SK-N-DZ (cell line): ENCODE measurements around the gene NDRG2.
"Not testable (repeated sequence)": the region's sequence is repeated elsewhere in the genome, so short reads cannot be mapped to it uniquely, and the experiment has no call there.

ENCODE experiments used
- DNase-seq: peaks from one replicate; pipeline ENCODE4 v3.0.0-alpha.2; 2015; ENCODE audit warnings: low spot score

Gene NDRG2

GRCh38 chr14:21056520-21057163 lies 31.8 kb upstream of the NDRG2 start:
- DNase-seq = no peak

DNA sequence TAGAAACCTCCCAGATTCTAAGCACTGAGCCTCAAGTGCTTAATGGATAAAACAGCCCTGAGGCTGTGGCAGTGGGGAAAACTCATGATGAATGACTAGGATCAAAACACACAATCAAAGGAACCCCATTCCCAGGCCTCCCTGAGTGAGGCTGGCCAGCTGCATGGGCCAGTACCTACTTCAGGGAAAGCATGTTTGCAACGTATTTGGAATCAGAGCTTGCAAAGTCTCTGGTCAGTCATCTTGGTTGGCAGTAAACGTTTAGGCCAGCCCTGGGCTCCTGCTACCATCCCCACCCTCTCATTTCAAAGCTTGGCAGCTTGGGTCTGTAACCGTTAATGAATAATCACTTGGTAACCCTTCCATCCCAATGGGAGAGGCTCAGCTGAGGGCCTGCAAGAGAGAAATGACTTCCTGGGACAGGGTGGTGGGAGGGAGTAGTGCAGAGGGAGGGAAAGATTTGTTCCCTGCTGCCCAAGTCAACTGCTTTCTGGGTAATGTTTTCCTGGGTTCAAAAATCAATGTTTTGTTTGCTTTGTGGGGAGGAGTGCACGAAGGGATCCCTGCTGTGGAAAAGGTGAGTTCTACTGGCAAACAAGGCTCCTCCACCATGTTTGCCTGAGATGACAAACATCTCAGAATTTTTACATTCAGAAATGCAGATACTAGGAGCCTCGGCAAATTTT lies 30.7 kb upstream of the NDRG2 start:
- no peak for DNase-seq

GRCh38 chr14:21054768-21055145 lies 29.9 kb upstream of the NDRG2 start:
- no peak for DNase-seq

DNA sequence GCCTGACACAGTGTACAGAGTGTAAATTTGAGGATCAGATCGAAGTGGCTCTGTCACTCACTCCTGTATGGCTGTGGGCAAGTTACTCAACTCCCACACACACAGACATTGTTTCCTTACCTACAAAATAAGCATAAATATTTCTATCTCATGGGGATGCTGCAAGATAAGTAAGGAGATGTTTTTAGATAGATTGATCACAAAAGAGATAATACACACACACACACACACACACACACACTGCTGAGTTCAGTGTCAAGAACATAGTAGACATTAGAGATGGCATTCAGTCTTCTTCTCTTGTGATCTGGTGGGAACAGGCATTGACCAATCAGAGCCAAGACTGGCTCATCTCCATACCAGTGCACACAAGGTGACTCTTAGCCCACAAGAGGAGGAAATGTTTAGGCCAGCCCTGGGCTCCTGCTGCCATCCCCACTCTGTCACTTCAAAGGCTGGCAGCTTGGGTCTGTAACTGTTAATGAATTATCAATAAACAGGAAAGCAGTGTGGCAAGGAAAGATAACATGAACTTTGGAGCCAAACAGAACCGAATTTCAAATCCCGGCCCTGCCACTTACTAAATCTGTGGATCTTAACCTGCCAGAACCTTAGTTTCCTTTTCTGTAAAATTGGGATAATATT lies 29.4 kb upstream of the NDRG2 start:
- DNase-seq = no peak

- DNase-seq = no peak
These were observed 28.6 kb upstream of the NDRG2 start for GRCh38 chr14:21053184-21054122.

- DNase-seq = no peak
These were observed 25.7 kb upstream of the NDRG2 start for GRCh38 chr14:21050597-21050996.

DNA sequence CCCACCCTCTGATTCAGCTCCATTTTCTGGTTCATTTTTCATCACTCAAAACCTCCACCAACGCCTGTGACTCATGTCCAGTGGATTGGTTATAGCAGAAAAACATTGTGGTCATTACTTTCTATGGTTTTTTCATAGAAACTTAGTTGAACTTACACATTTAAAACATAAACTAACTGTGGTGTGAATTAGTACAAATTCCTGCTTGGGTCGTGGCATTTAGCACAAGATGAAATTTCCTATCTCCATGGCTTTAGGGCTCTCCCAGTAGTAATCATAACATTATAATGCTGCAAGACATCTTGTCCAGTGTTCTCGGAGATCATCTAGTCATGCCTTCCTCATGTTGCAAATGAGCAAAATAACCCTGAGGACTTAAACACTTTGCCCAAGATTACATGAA lies 24.4 kb upstream of the NDRG2 start:
- no peak for DNase-seq

DNA sequence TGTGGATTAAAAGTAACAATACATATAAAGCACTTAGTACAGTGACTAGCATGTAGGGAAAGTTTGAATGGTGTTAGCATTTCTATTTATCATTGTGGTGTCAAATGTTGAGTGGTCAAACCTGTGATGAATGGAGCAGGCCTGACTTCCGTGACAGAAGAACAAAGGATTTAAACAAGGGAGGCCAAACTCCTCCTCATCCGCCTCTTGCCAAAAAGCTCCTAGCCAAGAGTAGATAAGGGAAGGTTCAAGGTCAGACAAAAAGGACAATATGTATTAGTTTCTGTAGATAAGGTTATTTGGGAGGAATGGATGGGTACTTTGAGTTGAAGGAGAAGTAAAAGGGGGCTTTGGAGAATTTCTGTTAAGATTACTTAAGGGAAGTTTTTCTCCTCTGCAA lies 23.8 kb upstream of the NDRG2 start:
- DNase-seq = no peak

GRCh38 chr14:21047378-21047781 lies 22.5 kb upstream of the NDRG2 start:
- no peak for DNase-seq

GRCh38 chr14:21043974-21044618 lies 19.2 kb upstream of the NDRG2 start:
- DNase-seq = peak; percentile 69

DNA sequence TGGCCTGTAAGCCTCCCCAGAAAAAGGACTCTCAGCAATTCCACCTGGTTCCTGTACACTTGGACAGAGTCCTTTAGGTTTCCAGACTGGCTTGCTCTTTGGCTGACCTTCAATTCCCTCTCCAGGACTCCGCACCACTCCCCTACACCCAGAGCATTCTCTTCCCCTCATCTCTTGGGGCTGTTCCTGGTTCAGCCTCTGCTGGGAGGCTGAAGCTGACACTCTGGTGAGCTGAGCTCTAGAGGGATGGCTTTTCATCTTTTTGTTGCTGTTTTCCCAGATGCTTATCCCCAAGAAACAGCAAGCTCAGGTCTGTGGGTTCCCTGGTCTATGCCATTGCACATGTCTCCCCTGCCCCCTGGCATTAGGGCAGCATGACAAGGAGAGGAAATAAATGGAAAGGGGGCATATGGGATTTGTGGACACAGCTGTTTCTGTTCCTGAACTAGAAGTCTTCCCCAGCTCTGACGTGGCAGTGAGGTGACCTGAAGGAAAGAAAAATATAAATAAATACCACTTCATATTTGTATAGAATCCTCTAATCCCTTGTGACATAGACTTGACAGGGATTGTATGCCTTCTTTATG lies 18.6 kb upstream of the NDRG2 start:
- no peak for DNase-seq

GRCh38 chr14:21042918-21043317 lies 18.1 kb upstream of the NDRG2 start:
- DNase-seq = no peak

GRCh38 chr14:21041676-21042433 lies 17.0 kb upstream of the NDRG2 start, which contains the start of gene RNASE7:
RNASE7 (plus strand) TSS chr14:21042362; CDS start chr14:21042993, 631 bp downstream.
- no peak for DNase-seq

GRCh38 chr14:21040941-21041340 lies 16.1 kb upstream of the NDRG2 start:
- DNase-seq = not testable (repeated sequence)

DNA sequence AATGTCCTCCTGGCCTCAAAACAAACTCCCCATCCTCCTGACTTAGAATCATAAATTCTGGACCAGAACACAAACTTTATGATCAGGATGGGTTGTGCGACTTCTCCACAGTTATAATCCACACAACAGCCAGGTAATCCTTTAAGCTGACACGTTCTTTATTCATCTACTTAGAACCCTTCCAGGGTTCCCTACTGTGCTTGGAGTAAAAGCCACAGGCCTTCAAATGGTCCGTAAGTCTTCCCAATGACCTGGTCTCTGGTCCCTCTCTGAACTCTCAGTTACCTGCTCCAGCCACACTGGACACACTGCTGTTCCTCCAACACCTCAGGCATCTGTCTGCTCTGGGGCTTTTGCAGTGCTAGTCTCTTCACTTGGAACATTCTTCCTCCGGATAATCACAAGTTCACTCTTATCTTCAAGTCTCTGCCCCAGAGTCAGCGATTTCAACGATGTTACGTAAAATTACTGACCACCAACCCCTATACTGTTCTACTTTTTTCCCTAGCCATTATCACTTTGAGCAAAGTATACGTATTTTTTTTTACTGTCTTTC lies 15.6 kb upstream of the NDRG2 start:
- DNase-seq = no peak

GRCh38 chr14:21039585-21040369 lies 14.9 kb upstream of the NDRG2 start:
- peak; percentile 63 for DNase-seq

DNA sequence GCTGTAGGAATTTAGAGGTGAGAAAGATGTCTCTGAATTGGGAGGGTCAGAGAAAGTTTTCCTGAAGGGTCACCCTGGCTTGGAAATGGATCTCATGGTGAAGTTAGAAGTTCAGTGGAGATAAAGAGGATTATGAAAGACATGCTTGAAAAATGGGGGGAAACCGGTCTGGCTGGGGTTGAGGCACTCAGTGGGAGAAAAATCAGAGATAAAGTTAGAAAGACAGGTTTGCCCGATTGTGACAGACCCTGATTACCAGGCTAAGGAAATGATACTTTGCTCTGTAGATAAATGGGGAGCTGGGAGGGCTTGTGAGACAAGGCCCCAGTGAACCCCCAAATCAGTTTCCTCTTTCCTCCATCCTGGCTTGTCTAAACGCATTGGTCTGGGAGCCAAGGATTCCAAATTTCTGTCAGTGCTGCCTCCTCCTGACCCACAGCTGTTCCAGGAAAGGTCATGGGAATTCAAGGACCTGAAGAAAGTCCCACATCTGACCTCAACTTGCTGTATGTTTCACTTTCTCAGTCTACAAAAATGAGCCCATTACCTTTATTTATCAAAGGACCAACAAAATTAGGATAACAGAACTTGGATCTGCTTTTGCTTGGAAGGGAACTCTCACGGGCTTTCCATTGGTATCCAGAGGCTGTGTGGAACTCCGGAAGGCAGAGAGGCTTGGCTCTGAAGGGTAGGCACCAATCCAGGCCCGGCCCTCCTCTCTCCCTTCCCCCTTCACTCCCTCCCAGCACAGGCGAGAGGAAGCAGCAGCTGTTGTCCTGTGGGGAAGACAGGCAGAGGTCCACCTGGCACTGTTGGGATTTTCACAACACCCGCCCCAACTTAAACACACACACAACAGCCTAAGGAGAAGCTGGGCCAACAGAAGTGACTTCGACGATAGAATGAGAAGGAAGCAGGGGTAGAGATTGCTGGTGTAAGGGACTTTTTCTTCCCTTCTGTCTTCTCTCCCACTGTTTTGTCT lies 13.9 kb upstream of the NDRG2 start:
- DNase-seq = peak; percentile 25

DNA sequence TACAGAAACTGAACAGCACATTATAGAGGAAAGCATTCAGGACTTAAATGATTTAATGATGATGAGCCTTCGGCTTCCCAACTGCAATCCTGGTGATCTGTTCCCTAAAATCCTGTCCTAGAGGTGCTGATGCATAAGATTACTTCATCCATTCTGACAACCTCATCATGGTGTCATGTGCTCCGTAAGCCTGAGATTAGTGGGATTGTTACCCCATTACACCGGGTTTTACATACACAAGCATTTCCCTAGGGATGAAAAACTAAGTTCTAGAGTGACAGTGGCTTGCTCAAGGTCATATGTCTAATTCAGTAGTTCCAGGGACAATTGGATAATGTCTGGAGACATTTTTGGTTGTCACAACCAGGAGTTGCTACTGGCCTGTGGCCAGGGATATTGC lies 12.3 kb upstream of the NDRG2 start:
- DNase-seq = no peak
